SK-N-MC (cell line): ENCODE measurements around the gene TMEM184C.

Source experiments
- EZH2 ChIP-seq: fragments of 200-600 bp; sonication (generic); IDR thresholded peaks from one replicate; pipeline ENCODE4 v1.6.1; 2017; ENCODE audit warnings: antibody characterized with exemption
- FOXP2 ChIP-seq: optimal IDR thresholded peaks from 2 replicates; pipeline ENCODE3; 2011; ENCODE audit warnings: mild to moderate bottlenecking, moderate library complexity; ENCODE audit not compliant: insufficient read depth; ENCODE audit errors: extremely low read length, control extremely low read depth
- POLR2AphosphoS5 ChIP-seq: IDR thresholded peaks from 2 replicates; pipeline ENCODE4 v1.6.1; 2012; ENCODE audit warnings: mild to moderate bottlenecking, low read depth, low read length, borderline replicate concordance

GRCh38 chr4:147658501-147658900 lies 41.3 kb downstream of the TMEM184C start:
- no peak for TF ChIP-seq POLR2AphosphoS5
- no peak for TF ChIP-seq EZH2
- TF ChIP-seq FOXP2 = no peak
